MM.1S (cell line): ENCODE data around the gene TMPRSS11F.

Source experiments
- CTCF ChIP-seq: fragments of 300-600 bp; sonication (generic); IDR thresholded peaks from 2 replicates; pipeline ENCODE4 v1.5.1; 2016; ENCODE audit warnings: antibody characterized with exemption, low read length, mixed read lengths
- EZH2 ChIP-seq: fragments of 300-600 bp; sonication (generic); optimal IDR thresholded peaks from 2 replicates; pipeline ENCODE3; 2017; ENCODE audit warnings: low read depth, mild to moderate bottlenecking, antibody characterized with exemption, low read length, mixed read lengths
- EZH2phosphoT487 ChIP-seq: fragments of 300-600 bp; sonication (generic); IDR thresholded peaks from 2 replicates; pipeline ENCODE4 v1.6.1; 2018; ENCODE audit warnings: antibody characterized with exemption, low read length

DNA sequence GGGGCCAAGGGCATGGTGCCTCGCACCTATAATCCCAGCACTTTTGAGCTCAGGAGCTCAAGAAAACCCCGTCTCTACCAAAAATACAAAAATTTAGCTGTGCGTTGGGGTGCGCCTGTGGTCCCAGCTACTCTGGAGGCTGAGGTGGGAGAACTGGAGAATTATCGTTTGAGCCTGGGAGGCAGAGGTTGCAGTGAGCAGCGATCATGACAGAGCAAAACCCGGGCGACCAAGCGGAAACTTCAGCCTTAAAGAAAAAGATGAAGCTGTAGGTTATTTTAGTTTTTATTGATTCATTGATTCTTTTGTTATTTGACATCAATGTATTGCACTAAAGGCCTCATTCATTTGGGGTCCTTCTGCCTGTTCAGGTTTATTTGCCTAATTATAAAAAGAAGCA, 5.4 kb downstream of the TMPRSS11F start:
- TF ChIP-seq CTCF (no peak), EZH2phosphoT487 (no peak), EZH2 (no peak)
